Stimulated activated effector memory CD8-positive, alpha-beta T cell treated with anti-CD3 and anti-CD28 coated beads, Interleukin-12 subunit alpha, Interleukin-12 subunit beta, amount 100 ng/mL, for 72 hours (primary cell): ENCODE data around the gene AGPAT2.
A peak's percentile ranks its signal among the peaks of the same experiment; 100 is the strongest.

Experiments used
- ATAC-seq: fragments of 150-1000 bp; cut with Tn5 transposase; 2 replicates; pipeline ENCODE4 v1.10.0; 2021
- DNase-seq, 2 donors: peaks; one replicate each; pipeline ENCODE4 v3.0.0; 2021 to 2022; ENCODE audit warnings: low spot score in 2 of 2
- H3K27ac Mint-ChIP-seq: one replicate; pipeline ENCODE4 v1.8.0; 2022; ENCODE audit warnings: mild to moderate bottlenecking, mixed read lengths
- H3K36me3 Mint-ChIP-seq: one replicate; pipeline ENCODE4 v1.8.0; 2022; ENCODE audit warnings: mild to moderate bottlenecking, mixed read lengths
- H3K4me1 Mint-ChIP-seq: one replicate; pipeline ENCODE4 v1.8.0; 2022; ENCODE audit warnings: mixed read lengths
- H3K4me3 Mint-ChIP-seq: one replicate; pipeline ENCODE4 v1.8.0; 2022; ENCODE audit warnings: mild to moderate bottlenecking, mixed read lengths
- H3K9me3 Mint-ChIP-seq: one replicate; pipeline ENCODE4 v1.8.0; 2022; ENCODE audit warnings: mixed read lengths

AGPAT2 gene

DNA sequence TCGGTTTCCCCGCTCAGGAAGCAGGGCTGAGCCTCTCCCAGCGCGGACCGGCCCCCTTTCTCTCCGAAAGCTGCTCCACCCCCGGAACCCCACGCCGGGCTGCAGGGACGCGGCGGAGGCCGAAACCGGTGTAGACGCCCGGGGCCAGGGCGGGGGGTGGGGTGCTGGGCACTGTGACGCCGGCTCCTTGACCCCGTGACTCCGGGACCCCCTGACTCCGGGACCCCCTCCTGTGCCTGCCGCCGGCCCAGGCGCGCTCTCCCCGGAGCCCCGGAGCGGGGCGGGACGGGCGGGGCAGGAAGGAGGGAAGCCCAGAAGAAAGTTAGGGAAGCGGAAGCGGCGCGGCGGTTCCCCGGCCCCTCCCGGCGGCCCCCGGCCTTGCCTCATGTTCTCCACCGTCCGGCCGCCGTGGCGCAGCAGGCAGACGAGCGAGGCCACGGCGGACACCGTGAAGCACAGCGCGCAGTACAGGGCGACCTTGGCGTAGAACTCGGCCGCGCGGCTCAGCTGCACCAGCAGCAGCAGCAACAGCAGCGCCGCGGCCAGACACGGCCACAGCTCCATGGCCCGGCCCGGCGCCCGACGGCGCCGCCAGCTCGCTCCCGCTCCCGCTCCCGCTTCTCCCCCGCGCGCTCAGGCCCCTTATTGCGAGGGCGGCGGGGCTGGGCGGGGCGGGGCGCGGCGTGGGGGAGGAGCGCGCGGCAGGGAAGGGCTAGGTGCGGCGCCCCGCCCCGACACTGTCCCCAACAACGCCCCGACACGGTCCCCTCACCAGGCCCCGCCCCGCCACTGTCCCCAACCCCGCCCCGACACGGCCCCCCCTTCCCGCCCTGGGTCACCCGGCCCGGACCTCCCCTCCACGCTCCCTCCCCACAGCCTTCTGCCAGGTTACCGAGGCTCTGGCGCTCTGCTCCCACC, at the start of gene AGPAT2:
AGPAT2 (minus strand) TSS at position 664 of the 918 bp plus-strand sequence; CDS start at position 564, 100 bp downstream.
- Mint-ChIP-seq H3K4me1 (no peaks in the 10 kb centered on the region), H3K9me3 (no peaks in the 10 kb centered on the region), H3K36me3 (no peaks in the 10 kb centered on the region), H3K27ac (peak within 1 kb of the TSS; percentile 45), H3K4me3 (peak within 1 kb of the TSS; percentile 62)
- peak; percentile 55 to 75 for DNase-seq
- peak; percentile 87 for ATAC-seq

- DNase-seq (no peak), ATAC-seq (no peak)
- no peaks in the 10 kb centered on the region for H3K9me3 Mint-ChIP-seq
- H3K4me3 Mint-ChIP-seq, result no peak overlapping the region
- H3K4me1 Mint-ChIP-seq, result peaks cover 6% of the 10 kb centered on the region
- H3K36me3 Mint-ChIP-seq, result no peaks in the 10 kb centered on the region
- no peak overlapping the region for H3K27ac Mint-ChIP-seq
These were observed 48.7 kb upstream of the AGPAT2 start for GRCh38 chr9:136735812-136736480.

DNA sequence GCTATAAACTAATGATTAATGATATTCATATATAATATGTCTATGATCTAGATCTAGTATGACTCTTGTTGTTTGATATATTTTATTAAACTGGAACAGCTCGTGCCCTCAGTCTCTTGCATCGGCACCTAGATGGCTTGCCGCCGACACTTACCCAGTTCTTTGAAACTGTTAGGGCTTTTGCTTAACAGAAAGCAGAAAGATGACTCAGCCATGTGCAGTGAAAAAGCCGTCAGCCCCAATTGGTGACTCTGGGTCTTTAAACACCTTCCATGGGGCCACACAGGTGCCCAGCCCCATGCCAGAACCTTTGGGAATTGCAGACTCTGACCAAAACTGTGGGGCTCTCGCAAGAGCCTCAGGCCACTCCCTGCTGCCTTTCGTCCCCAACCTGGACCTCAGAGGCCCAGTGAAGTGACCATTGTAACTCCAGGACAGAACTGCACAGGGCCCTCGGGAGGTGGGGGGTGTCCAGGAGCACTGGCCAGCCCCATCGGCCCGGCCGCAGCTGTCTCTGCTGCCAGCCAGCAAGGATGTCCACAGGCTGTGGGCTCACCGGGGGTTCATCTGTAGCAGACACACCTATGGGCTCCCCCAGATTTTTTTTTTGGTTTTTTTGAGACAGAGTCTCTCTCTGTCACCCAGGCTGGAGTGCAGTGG, 47.7 kb upstream of the AGPAT2 start:
- DNase-seq, result no peak
- ATAC-seq, result peak; percentile 56
- no peak overlapping the region for H3K4me3 Mint-ChIP-seq
- no peaks in the 10 kb centered on the region for H3K9me3 Mint-ChIP-seq
- H3K36me3 Mint-ChIP-seq, result no peaks in the 10 kb centered on the region
- H3K27ac Mint-ChIP-seq, result no peak overlapping the region
- H3K4me1 Mint-ChIP-seq, result peaks cover 6% of the 10 kb centered on the region

- peaks cover 2% of the 10 kb centered on the region for H3K36me3 Mint-ChIP-seq
- H3K27ac Mint-ChIP-seq, result no peak overlapping the region
- DNase-seq, result no peak
- H3K9me3 Mint-ChIP-seq, result no peaks in the 10 kb centered on the region
- H3K4me1 Mint-ChIP-seq, result peaks cover 6% of the 10 kb centered on the region
- no peak overlapping the region for H3K4me3 Mint-ChIP-seq
- no peak for ATAC-seq
These were observed 46.4 kb upstream of the AGPAT2 start for GRCh38 chr9:136733611-136734010.

GRCh38 chr9:136732444-136733178, 45.4 kb upstream of the AGPAT2 start:
- DNase-seq (no peak), ATAC-seq (no peak)
- peaks cover 12% of the 10 kb centered on the region for H3K36me3 Mint-ChIP-seq
- no peak overlapping the region for H3K4me3 Mint-ChIP-seq
- peaks cover 6% of the 10 kb centered on the region for H3K4me1 Mint-ChIP-seq
- no peaks in the 10 kb centered on the region for H3K9me3 Mint-ChIP-seq
- H3K27ac Mint-ChIP-seq, result no peak overlapping the region

DNA sequence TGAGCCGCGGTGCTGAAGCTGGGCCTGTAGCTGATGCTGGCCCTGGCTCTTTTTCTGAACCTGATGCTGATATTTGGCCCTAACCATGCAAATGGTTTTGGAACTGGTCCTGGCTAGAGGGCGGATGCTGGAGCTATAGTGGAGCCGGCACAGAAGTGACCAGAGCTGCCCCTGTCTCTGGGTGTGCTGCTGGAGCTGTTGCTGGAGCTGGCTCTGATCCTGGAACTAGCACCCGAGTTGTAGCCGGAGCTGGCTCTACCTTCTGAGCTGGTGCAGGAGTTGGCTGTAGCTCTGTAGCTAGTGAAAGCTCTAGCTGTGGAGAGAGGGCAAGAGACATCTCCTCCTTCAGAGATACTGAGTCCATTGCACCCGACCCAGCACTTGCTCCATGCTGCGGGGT, 42.7 kb upstream of the AGPAT2 start:
- peaks cover 16% of the 10 kb centered on the region for H3K4me1 Mint-ChIP-seq
- peaks cover 38% of the 10 kb centered on the region for H3K36me3 Mint-ChIP-seq
- H3K9me3 Mint-ChIP-seq, result no peaks in the 10 kb centered on the region
- no peak overlapping the region for H3K27ac Mint-ChIP-seq
- ATAC-seq, result no peak
- no peak for DNase-seq
- H3K4me3 Mint-ChIP-seq, result peak overlapping the region; percentile 90

- no peaks in the 10 kb centered on the region for H3K9me3 Mint-ChIP-seq
- ATAC-seq, result no peak
- peak overlapping the region; percentile 90 for H3K4me3 Mint-ChIP-seq
- no peak for DNase-seq
- no peak overlapping the region for H3K27ac Mint-ChIP-seq
- H3K36me3 Mint-ChIP-seq, result peaks cover 46% of the 10 kb centered on the region
- H3K4me1 Mint-ChIP-seq, result peaks cover 21% of the 10 kb centered on the region
These were observed 41.9 kb upstream of the AGPAT2 start for GRCh38 chr9:136729144-136729543.

DNA sequence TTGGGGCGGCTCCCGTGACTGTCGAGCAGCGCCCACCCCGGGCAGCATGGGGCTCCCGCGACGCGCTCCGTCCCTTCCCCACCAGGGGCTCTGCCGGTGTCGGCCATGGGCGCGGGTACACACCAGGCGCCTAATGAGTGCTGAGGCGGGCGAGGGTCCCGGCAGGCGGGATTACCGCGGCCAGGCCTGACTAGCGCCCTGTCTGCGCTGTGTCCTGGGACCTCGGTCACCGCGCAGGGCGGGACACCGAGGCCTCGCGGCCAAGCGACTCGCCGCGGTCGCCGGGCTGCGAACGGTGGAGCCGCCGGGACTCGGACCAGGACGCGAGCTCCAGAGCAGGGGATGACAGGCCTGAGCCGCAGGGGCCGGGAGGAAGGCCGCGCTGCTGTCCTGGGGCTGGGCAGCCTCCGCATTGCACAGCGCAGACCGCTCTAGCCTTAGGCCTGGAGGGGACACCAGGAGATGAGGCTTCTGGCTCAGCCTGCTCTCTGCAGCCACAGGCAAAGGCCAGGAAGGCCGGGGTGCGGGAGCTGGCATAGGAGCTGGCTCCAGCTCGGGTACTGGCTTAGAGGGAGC, 41.4 kb upstream of the AGPAT2 start:
- no peaks in the 10 kb centered on the region for H3K9me3 Mint-ChIP-seq
- peak overlapping the region; percentile 90 for H3K4me3 Mint-ChIP-seq
- DNase-seq (no peak), ATAC-seq (peak; percentile 17)
- H3K4me1 Mint-ChIP-seq, result peaks cover 26% of the 10 kb centered on the region
- peak overlapping the region; percentile 96 for H3K27ac Mint-ChIP-seq
- peaks cover 51% of the 10 kb centered on the region for H3K36me3 Mint-ChIP-seq

GRCh38 chr9:136728080-136728547, 40.9 kb upstream of the AGPAT2 start:
- Mint-ChIP-seq H3K4me1 (peaks cover 29% of the 10 kb centered on the region), H3K4me3 (peak overlapping the region; percentile 90), H3K9me3 (no peaks in the 10 kb centered on the region), H3K36me3 (peaks cover 56% of the 10 kb centered on the region), H3K27ac (peak overlapping the region; percentile 96)
- ATAC-seq (peak; percentile 85), DNase-seq (peak; percentile 95 to 98)

DNA sequence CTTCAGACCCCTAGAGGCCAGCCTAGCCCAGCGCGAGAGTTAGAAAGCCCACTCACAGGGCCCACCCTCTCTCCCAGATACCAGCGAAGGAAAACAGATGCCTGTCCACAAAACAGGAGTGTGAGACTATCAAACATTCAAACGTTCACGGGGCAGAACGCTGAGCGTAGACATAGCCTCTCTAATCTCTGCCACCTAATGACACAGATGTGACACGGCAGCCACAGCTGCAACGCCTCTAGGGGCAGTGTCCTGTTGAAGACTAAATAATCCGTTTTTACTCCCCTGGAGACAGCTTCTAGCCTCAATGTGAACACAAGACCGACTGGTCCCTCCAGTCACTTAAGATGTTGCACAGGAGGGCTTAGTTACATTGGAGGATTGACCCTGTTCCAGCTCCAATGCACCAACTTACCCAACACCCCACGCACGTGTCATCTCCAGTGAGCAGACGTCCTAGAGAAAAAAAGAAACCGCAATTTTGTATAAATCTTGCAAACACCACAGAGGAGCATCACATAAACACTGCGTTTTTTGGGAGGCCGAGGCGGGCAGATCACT, 39.5 kb upstream of the AGPAT2 start:
- H3K4me1 Mint-ChIP-seq, result peaks cover 22% of the 10 kb centered on the region
- peaks cover 69% of the 10 kb centered on the region for H3K36me3 Mint-ChIP-seq
- ATAC-seq, result peak; percentile 51
- peak overlapping the region; percentile 96 for H3K27ac Mint-ChIP-seq
- peak overlapping the region; percentile 90 for H3K4me3 Mint-ChIP-seq
- H3K9me3 Mint-ChIP-seq, result no peaks in the 10 kb centered on the region
- DNase-seq, result no peak

DNA sequence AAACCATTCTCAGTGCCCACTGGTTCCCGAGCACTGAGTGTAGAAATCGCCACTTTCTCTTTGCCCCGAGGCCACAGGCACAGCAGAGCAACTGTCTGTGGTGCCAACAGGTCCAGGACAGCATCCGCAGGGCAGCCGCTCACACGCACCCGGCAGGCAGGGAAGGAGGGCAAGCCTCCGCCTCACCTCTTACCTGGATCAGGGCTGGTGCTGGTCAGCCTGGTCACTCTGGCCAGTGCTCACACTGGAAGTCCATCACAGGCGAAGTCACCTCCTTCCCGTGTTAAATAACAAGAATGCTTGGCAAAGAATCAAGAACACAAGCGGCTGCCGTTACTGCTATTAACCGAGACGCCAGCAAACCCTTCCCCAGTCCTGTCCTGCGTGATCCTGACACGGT, 38.9 kb upstream of the AGPAT2 start:
- Mint-ChIP-seq H3K27ac (peak overlapping the region; percentile 96), H3K36me3 (peaks cover 72% of the 10 kb centered on the region), H3K9me3 (no peaks in the 10 kb centered on the region), H3K4me1 (peaks cover 26% of the 10 kb centered on the region), H3K4me3 (peak overlapping the region; percentile 90)
- ATAC-seq, result no peak
- DNase-seq, result no peak

GRCh38 chr9:136725612-136726011, 38.4 kb upstream of the AGPAT2 start:
- no peaks in the 10 kb centered on the region for H3K9me3 Mint-ChIP-seq

DNA sequence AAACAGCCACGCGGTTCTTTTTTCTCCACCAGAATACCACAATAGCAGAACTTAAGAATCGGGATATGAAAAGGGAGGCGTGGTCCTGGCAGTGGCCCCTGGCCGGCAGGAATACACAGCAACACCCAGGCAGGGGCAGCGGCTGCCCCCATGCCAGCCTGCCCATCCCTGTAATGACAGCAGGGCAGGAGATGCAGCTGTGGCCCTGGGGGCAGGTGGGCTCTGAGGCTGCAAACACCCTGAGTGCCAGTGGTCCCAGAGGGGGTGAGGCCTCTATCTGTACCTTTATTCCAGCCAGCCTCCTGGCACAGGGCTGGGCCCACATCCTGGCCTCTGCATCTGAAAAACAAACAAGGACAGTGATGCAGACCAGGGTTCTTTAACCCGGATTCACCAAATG, 37.5 kb upstream of the AGPAT2 start:
- Mint-ChIP-seq H3K27ac (no peak overlapping the region), H3K9me3 (no peaks in the 10 kb centered on the region), H3K36me3 (peaks cover 80% of the 10 kb centered on the region), H3K4me1 (peaks cover 28% of the 10 kb centered on the region), H3K4me3 (no peak overlapping the region)
- ATAC-seq (no peak), DNase-seq (no peak)

More at GRCh38 chr9:136725612-136726011, 38.4 kb upstream of the AGPAT2 start:
- no peak for ATAC-seq
- Mint-ChIP-seq H3K36me3 (peaks cover 77% of the 10 kb centered on the region), H3K4me3 (peak overlapping the region; percentile 90), H3K4me1 (peaks cover 28% of the 10 kb centered on the region), H3K27ac (no peak overlapping the region)
- DNase-seq, result no peak

- ATAC-seq (no peak), DNase-seq (no peak)
- Mint-ChIP-seq H3K4me1 (peaks cover 28% of the 10 kb centered on the region), H3K9me3 (no peaks in the 10 kb centered on the region), H3K36me3 (peaks cover 80% of the 10 kb centered on the region), H3K27ac (no peak overlapping the region), H3K4me3 (peak overlapping the region; percentile 14)
These were observed 36.7 kb upstream of the AGPAT2 start for GRCh38 chr9:136723989-136724388.
